GM19452 (cell line): Measurements from ENCODE around the gene RNF168.
A peak's percentile ranks its signal among the peaks of the same experiment; 100 is the strongest.
"Not testable (repeated sequence)": the region's sequence is repeated elsewhere in the genome, so short reads cannot be mapped to it uniquely, and the experiment has no call there.

Experiments
- ATAC-seq: cut with Tn5 transposase; IDR thresholded peaks from one replicate; pipeline ENCODE4 v1.9.1; 2021; ENCODE audit not compliant: unreplicated experiment

The RNF168 gene

DNA sequence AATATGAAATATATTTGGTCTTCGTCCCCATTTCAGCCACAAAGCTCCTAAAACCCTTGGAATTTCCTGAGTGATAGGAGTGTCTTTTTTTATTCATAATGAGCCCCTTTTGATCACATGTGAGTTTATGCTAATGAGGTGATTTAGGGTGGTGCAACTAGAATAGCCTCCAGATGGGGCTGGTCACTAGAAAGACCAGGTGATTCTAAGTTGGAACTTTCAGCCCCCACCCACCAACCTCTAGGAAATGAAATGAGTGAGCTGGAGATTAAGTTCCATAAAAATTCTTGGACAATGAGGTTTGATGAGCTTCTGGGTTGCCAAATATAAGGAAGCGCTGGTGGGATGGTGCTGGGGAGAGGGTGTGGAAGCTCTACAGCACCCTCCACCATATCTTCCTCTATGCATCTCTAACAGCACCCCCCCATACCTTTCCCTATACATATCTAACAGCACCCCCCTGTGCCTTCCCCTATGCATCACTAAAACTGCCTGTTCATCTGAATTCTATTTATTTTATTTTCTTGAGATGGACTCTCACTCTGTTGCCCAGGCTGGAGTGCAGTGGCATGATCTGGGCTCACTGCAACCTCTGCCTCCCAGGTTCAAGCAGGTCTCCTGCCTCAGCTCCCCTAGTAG, 13.7 kb upstream of the RNF168 start:
- ATAC-seq = no peak

DNA sequence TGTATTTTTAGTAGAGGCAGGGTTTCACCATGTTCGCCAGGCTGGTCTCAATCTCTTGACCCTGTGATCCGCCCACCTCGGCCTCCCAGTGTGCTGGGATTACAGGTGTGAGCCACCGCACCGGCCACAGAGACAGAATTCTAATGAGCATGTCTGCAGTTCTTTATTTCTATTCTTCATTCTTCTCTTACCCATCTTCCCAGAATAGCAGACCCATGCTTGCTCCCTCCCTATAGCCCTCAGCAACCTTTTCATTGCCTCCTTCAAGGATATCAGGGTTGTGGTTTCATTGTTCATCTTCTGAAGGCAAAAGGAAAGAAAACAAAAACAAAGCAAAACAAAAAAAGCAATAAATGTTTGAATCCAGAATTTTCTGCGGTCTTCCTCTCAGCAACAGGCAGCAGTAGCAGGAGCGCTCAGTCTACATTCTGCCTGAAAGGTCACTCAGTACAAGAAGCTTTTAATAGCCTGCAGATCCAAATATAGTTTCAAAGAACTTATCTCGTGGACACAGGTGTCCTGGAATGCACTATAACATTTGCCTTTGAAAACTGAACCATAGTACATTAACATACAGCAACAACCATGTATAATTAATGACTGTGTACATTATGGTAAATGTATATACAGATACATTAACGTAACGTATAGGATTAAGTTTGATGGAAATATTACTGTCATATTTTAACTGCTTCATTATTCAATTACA, 11.5 kb upstream of the RNF168 start, which contains the start of gene SMCO1:
TSS of gene SMCO1 (minus strand) at position 434 of the 709 bp plus-strand sequence. CDS start at position 297, 137 bp downstream.
- no peak for ATAC-seq

DNA sequence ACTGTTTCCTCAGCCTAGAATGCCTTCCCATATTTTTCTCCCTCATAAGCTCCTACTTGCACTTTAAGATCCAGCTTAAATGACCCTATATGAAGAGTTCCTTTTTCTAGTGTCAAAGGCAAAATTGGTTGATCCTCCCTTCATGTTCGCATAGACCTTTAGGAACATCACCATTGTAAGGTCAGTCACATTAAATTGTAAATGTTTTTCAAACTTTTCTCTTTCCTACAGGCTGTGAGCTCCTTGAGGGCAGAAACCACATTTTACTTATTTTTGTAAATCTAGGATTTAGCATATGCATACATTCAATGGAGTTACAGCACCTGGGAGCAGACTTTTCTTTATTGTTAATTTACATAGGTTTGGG, 10.8 kb upstream of the RNF168 start:
- no peak for ATAC-seq

DNA sequence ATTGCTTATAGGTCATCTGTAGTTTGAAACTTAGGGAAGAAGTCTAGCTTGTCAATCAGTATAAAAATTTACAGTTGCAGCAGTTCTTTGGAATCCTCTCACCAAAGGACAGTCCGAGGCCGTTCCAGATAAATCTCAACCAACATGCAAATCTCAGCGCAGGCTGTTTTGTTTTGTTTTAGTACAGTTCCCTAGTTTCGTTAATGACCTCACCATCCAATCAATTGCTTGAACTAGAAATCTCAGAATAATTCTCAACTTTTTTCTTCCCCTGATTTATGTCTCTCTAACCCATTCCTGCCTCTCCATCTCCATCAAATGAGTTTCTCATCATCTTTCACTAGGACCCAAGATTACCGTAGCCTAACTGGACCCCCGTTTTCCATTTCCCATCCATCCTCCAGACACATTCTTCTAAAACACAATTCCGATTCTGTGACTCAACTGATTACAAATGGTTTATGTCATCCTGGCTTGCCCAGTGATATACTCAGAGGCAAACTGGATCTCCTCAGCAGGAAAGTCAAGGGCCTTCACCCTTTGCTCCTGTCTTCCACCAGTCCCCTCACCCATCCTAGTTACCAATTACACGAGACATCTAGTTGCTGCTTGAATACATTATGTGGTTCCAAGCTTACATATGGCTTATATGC, 10.3 kb upstream of the RNF168 start:
- no peak for ATAC-seq

DNA sequence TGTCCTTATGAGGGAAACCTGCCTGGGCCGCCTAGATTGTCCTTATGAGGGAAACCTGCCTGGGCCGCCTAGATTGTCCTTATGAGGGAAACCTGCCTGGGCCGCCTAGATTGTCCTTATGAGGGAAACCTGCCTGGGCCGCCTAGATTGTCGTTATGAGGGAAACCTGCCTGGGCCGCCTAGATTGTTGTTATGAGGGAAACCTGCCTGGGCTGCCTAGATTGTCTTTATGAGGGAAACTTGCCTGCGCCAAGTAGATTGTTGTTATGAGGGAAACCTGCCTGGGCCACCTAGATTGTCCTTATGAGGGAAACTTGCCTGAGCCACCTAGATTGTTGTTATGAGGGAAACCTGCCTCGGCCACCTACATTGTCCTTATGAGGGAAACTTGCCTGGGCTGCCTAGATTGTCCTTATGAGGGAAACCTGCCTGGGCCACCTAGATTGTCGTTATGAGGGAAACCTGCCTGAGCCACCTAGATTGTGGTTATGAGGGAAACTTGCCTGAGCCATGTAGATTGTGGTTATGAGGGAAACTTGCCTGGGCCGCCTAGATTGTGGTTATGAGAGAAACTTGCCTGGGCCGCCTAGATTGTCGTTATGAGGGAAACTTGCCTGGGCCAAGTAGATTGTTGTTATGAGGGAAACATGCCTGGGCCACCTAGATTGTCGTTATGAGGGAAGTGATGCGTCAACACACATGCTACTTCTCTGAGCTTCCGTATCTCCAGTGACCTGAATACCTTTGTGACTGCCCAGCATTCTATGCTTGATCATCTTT, 8.3 kb upstream of the RNF168 start:
- ATAC-seq = not testable (repeated sequence)

DNA sequence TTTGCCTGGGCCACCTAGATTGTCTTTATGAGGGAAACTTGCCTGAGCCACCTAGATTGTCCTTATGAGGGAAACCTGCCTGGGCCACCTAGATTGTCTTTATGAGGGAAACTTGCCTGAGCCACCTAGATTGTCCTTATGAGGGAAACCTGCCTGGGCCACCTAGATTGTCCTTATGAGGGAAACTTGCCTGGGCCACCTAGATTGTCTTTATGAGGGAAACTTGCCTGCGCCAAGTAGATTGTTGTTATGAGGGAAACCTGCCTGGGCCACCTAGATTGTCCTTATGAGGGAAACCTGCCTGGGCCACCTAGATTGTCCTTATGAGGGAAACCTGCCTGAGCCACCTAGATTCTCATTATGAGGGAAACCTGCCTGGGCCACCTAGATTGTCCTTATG, 7.5 kb upstream of the RNF168 start:
- ATAC-seq = not testable (repeated sequence)

DNA sequence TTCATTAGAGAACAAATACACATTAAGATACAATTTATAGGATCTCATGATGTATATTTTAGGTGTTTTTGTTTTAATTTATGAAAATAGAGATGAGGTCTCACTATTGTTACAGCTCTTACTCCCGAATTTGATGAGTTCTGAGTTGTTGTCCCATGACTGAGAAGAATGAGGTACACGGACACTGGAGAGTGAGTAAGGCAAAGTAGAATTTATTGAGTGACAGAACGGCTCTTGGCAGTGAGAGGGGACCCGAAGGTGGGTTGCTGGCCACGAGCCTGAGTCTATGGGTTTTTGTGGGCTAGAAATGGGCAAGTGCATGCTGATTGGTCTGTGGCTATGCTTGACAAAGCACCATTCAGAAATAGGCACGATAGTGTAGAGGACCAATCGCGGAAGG, 3.1 kb upstream of the RNF168 start:
- ATAC-seq = no peak

DNA sequence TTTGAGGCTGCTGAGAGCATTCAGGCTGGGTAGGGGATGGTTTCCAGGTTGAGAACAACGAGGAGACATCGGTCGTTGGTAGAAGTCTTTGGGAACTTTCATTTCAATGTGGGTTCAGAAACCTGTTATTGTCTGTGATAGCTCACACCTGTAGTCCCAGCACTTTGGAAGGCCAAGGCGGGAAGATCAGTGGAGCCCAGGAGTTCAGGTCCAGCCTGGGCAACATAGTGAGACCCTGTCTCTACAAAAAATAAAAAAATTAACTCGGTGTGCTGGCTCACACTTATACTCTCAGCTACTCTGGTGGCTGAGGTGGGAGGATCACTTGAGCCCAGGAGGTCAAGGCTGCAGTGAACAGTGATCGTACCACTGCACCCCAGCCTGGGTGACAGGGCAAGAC, 988 bp upstream of the RNF168 start:
- no peak for ATAC-seq

DNA sequence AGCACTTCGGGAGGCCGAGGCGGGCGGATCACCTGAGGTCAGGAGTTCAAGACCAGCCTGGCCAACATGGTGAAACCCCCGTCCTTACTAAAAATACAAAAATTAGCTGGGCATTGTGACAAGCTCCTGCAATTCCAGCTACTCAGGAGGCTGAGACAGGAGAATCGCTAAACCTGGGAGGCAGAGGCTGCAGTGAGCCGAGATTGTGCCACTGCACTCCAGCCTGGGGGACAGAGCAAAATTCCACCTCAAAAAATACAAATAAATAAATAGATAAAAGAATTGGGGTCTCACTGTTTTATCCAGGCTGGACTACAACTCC, 470 bp upstream of the RNF168 start:
- not testable (repeated sequence) for ATAC-seq

DNA sequence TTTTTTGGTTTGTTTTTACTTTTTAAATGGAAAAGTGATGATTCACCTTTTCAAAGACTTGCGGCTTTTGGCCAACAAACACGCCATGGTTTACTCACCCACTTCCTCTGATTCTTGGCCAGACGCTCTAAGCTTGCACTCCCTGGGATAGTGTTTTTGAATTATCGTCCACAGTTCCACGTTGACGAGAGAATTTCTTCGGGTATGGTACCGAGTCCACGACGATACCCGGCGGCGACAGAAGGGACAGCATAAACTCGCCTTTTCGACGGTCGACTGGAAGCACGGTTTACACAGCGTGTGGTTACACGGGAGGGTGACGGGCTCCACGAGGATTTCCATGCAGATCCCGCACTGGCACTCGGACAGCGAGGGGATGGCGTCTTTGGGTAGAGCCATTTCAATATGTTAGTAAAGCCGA, 783 bp downstream of the RNF168 start:
- ATAC-seq = peak; percentile 12

DNA sequence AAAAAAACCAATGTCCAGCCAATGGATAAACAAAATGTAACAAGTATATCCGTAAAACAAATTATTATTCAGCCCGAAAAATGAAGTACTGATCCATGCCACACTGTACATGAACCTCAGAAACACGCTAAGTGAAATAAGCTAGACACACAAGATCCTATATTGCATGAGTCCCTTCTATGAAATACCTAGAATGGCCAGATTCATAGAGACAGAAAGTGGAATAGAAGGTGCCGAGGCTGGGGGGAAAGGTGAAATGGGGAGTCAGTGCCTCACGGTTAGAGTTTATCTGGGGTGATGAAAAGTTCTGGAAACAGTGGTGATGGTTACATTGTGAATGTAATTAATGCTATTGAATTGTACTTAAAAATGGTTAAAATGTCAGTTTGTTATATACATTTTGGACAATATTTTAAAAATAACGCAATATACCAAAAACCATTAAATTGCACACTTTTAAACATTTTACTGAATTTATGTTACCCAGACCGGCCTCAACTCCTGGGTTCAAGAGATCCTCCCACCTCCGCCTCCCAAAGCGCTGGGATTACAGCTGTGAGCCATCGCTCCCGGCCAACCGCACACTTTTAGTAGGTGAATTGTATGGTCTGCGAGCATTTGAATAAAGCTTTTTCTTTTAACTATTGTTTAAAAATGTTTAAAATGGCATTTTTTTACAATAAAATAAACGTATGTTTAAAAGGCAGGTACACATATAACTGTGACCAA, 2.1 kb downstream of the RNF168 start:
- ATAC-seq = no peak

DNA sequence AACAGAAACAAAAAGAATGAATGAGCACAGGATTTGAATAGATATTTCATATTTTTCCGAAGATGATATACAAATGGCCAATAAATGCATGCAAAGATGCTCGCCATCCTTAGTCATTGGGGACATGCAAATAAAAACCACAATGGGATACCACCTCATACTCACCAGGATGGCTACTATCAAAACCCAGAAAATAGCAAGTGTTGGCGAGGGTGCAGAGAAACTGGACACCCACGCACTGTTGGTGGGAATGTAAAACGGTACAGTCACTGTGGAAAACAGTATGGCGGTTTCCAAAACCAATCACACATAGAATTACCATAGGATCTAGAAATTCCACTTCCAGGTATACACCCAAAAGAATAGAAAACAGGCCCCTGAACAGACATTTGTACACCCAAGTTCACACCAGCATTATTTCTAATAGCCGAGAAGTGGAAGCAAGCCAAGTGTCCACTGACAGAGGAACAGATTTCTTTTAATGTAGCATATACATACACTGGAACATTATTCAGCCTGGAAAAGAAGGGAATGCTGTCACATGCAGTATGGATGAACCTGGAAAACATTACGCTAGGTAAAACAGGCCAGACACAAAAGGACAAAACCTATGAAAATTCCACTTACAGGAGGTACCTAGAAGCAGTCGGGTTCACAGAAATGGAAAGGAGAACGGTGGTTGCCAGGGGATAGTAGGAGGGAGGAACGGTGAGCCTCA, 3.6 kb downstream of the RNF168 start:
- ATAC-seq = no peak

DNA sequence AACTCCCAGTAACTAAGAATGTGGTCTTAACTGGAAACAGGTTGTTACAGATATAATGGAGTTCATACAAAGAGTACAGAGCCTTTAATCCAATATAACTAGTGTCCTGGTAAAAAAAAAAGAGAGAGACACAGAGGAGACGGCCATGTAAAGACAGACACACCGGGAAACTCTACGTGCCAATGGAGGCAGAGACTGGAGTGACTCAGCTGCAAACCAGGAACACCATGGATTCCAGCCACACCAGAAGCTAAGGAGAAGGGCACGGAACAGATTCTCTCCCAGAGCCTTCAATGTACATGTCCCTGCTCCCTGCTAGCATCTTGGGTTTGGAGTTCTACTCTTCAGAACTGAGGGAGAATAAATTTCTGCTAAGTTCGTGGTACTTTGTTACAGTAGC, 4.5 kb downstream of the RNF168 start:
- no peak for ATAC-seq

DNA sequence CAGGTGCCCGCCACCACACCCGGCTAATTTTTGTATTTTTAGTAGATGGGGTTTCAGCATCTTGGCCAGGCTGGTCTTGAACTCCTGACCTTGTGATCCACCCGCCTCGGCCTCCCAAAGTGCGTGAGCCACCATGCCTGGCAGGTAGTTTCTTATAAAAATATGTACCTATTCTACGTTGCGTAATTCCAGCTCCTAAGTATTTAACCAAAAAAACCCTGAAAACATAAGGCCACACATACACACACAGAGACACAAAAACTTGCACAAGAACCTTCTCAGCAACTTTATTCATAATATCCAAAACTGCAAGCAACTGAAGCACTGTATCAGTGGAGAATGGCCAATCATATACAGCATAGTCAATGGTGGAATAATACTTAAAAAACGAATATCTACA, 5.3 kb downstream of the RNF168 start:
- no peak for ATAC-seq

DNA sequence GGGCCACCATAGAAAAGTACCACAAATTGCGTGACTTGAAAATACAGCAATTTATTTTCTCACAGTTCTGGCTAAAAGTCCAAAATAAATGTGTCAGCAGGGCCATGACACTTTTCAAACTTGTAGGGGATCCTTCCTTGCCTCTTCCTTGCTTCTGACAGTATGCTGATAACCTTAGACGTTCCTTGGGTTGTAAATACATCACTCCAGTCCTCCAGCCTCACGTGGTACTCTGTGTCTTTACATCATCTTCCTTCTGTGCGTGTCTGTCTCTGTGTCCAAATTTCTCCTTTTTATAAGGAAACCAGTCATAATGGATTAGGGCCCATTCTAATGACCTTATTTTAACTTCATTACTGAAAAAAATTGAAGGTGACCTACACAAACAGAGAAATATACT, 7.4 kb downstream of the RNF168 start:
- ATAC-seq = no peak

DNA sequence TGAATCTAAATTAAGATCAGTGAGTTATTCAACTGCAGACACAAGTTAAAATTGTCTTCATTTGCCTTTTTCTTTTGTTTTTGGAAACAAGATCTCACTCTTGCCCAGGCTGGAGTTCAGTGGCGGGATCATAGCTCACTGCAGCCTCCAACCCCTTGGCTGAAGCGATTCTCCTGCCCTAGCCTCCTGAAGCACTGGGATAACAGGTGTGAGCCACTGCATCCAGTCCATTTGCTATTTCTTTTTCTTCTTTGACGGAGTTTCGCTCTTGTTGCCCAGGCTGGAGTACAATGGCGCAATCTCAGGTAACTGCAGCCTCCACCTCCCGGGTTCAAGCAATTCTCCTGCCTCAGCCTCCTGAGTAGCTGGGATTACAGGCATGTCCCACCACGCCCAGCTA, 10.3 kb downstream of the RNF168 start:
- ATAC-seq = no peak

DNA sequence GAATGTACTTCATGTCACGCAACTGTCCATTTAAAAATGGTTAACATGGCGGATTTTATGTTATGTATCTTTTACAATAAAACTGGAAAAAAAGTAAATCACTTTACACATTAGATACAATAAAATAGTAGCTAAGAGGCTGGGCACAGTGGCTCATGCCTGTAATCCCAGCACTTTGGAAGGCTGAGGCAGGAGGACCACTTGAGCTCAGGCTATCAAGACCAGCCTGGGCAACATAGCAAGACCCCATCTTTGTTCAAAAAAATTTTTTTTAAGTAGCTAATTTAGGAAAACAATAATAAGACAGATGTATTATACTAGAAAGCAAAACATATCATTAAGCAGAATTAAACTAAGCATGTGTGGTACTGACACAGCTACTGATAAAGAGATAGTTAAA, 11.5 kb downstream of the RNF168 start:
- no peak for ATAC-seq

DNA sequence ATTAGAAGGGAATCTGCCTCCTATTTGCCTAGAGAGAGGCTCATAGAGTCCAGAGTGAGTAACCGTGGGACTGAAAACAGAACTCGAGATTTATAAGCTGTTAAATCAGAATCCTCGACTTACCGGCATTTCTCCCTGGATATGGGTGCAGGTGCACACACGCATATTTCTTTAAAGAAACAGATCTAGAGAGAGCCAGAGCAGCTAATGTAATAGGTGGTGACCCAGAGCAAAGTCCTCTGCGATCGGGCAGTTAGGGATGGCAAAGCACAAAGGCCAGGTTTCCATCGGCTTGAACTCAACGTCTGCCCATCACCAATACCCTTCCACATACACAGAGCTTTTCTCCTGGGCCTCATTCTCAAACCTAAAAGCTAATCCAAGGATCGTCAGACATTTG, 13.8 kb downstream of the RNF168 start:
- no peak for ATAC-seq

DNA sequence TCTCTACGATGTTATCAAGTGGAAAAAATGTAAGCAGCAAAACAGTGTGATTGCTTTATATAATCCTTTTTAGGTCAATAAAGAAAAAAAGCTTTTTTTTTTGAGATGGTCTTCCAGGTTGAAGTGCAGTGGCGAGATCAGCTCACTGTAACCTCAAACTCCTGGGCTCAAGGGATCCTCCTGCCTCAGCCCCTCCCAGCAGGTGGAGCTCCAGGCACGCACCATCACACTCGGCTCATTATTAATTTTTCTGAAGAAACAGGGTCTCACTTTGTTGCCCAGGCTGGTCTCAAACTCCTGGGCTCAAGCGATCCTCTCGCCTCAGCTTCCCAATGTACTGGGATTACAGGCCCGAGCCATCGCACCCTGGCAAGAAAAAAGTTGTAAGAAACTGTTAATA, 17.3 kb downstream of the RNF168 start:
- no peak for ATAC-seq

DNA sequence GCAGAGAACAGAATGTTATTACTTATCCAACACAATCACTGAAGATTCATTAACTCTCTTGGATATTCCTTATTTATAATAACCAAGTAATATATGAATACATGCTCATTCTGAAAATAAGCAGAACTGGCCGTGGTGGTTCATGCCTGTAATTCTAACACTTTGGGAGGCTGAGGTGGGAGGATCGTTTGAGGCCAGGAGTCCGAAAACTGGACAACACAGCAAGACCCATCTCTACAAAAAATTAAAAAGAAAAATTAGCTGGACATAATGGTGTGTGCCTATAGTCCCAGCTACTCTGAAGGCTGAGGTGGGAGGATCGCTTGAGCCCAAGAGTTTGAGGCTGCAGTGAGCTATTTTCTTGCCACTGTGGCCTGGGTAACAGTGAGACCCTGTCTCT, 25.9 kb downstream of the RNF168 start:
- no peak for ATAC-seq
